ENCODE results near the gene BRD9. TPM values are rescaled to one million over a fixed set of nuclear protein-coding genes. Genes with fewer than 3 reads are reported as not detected.

BRD9 gene
- total and polyA plus RNA-seq, 2 donors (not counting 1 experiment from before 2014, with no cell fraction given) = 13.0 to 35.3 TPM

DNA sequence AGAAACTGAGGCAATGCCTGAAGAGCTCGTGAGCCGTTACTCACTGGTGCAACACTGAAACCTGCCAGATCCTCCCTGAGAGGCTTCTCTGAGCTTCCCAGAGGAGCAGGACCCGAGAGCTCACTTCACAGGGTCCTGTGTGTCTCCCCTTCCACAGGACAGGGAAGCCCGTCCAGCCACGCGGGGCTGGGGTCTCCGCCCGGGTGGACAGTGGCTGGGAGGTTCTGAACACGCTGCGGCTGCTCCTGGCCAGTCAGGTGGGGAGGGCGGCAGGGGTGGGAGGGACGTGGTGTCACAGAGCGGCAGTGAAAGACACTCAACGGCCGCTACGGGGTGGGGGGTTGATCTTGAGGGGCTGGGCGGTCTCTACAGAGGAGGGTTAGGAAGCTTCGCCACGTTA, 41.5 kb downstream of the BRD9 start:
- DNase-seq (ENCODE audit: low read depth in 2 of 2) = no peak
- Histone ChIP-seq H3K4me3 (replicated peaks in 1 of 4; ENCODE audit: control extremely low read depth in 1 of 4, insufficient read depth in 1 of 4, low read depth in 3 of 4, low read length in 4 of 4) (no peak overlapping the region), H3K27ac (ENCODE audit: insufficient read depth, low read length) (no peak overlapping the region), H4K20me1 (ENCODE audit: control insufficient read depth, extremely low read depth, insufficient read depth, low read length) (no peaks in the 10 kb centered on the region), H3K79me2 (ENCODE audit: control insufficient read depth, insufficient read depth, low read length) (no peaks in the 10 kb centered on the region), H3K36me3 (ENCODE audit: control insufficient read depth, insufficient read depth, low read length) (no peaks in the 10 kb centered on the region), H3K9ac (ENCODE audit: insufficient read depth, low read length) (no peak overlapping the region), H3K4me2 (ENCODE audit: extremely low read depth, insufficient read depth, low read length) (no peak overlapping the region), H3K4me1 (ENCODE audit: control insufficient read depth, extremely low read depth, insufficient read depth, low read length) (no peaks in the 10 kb centered on the region), H3K27me3 (ENCODE audit: control insufficient read depth, insufficient read depth, low read length) (no peaks in the 10 kb centered on the region), H2AFZ (ENCODE audit: low read length) (no peak overlapping the region), H3K9me3 (ENCODE audit: control insufficient read depth, insufficient read depth, low read depth, low read length) (no peaks in the 10 kb centered on the region)
- no peak for TF ChIP-seq CTCF (conservative IDR thresholded peaks at IDR 0.05 in 1 of 2, IDR thresholded peaks at IDR 0.05 in 1 of 2; ENCODE audit: low read depth in 1 of 2, low read length in 2 of 2)

DNA sequence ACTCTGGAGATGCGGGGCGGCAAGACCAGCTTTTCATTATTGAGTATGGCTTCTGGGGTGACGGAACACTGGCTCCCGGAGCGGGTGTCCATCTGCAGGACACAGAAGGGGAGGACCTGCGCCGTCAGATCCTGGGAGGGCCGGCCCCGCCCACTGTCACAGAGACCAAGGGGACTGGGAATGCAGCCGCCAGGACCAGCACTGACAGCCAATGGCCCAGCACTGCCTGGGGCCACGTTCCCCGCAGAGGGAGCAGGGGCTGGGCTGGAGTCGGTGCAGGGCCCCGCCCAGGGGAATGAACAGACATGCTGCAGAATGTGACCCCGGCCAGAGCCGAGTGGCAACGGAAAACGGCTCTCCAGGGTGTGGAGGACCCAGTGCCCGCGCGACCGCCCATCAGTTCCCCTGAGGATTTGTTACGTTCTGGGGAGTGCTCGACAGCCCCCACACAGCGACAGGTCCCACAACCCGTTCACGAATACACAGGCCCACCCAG, 42.0 kb downstream of the BRD9 start, which contains the start of gene ZDHHC11:
Gene ZDHHC11, minus strand, starts transcription at position 476 of the 496 bp plus-strand sequence. Its CDS starts 384 bp downstream, at position 92.
- TF ChIP-seq CTCF (conservative IDR thresholded peaks at IDR 0.05 in 1 of 2, IDR thresholded peaks at IDR 0.05 in 1 of 2; ENCODE audit: low read depth in 1 of 2, low read length in 2 of 2) (no peak), EZH2 (IDR thresholded peaks at IDR 0.05; ENCODE audit: low read length, missing control alignments) (no peak)
- H3K9ac ChIP-seq (ENCODE audit: insufficient read depth, low read length) = no peak within 1 kb of the TSS
- no peaks in the 10 kb centered on the region for H3K79me2 ChIP-seq (ENCODE audit: control insufficient read depth, insufficient read depth, low read length)
- no peak within 1 kb of the TSS for H3K27ac ChIP-seq (ENCODE audit: insufficient read depth, low read length)
- no peaks in the 10 kb centered on the region for H3K36me3 ChIP-seq (ENCODE audit: control insufficient read depth, insufficient read depth, low read length)
- no peak for DNase-seq (ENCODE audit: low read depth in 2 of 2)
- no peak within 1 kb of the TSS for H3K4me2 ChIP-seq (ENCODE audit: extremely low read depth, insufficient read depth, low read length)
- H3K9me3 ChIP-seq (ENCODE audit: control insufficient read depth, insufficient read depth, low read depth, low read length) = no peaks in the 10 kb centered on the region
- no peaks in the 10 kb centered on the region for H4K20me1 ChIP-seq (ENCODE audit: control insufficient read depth, extremely low read depth, insufficient read depth, low read length)
- no peak within 1 kb of the TSS for H2AFZ ChIP-seq (ENCODE audit: low read length)
- no peak within 1 kb of the TSS for H3K4me3 ChIP-seq (replicated peaks in 1 of 4; ENCODE audit: control extremely low read depth in 1 of 4, insufficient read depth in 1 of 4, low read depth in 3 of 4, low read length in 4 of 4)
- no peaks in the 10 kb centered on the region for H3K27me3 ChIP-seq (ENCODE audit: control insufficient read depth, insufficient read depth, low read length)
- H3K4me1 ChIP-seq (ENCODE audit: control insufficient read depth, extremely low read depth, insufficient read depth, low read length) = no peaks in the 10 kb centered on the region

DNA sequence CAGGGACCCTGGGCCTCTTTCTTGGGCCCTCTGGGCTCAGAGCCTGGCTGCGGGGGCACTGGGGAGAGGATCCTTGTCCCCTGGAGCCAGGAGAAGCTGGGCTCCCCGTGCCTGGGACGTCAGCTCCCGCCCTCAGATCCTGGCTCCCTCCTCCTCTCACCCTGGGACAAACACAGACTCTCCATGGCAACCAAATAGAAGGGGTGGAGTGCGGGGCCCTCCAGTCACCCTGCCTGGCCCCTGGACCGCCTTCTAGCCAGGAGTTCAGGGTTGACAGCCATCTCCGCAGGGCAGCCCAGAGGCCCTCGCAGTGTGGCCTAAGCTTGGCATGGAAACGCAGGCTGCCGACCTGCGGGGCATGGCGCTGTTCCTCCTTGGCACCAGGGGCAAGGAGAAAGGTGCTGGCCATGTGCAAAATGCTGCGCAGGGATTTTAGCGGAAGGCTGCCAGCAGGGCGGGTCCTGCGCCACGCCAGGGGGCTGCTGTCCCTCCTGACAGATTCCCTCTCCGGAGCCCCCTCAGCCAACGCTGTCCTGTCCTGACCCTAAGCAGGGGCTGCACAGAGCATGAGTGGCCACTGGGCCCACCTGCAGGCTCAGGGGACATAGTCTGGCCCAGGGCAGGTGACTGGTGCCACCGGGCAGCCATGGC, 42.8 kb downstream of the BRD9 start:
- no peaks in the 10 kb centered on the region for H3K9me3 ChIP-seq (ENCODE audit: control insufficient read depth, insufficient read depth, low read depth, low read length)
- no peaks in the 10 kb centered on the region for H3K4me1 ChIP-seq (ENCODE audit: control insufficient read depth, extremely low read depth, insufficient read depth, low read length)
- H4K20me1 ChIP-seq (ENCODE audit: control insufficient read depth, extremely low read depth, insufficient read depth, low read length) = no peaks in the 10 kb centered on the region
- no peak overlapping the region for H3K9ac ChIP-seq (ENCODE audit: insufficient read depth, low read length)
- H3K36me3 ChIP-seq (ENCODE audit: control insufficient read depth, insufficient read depth, low read length) = no peaks in the 10 kb centered on the region
- H3K79me2 ChIP-seq (ENCODE audit: control insufficient read depth, insufficient read depth, low read length) = no peaks in the 10 kb centered on the region
- no peak overlapping the region for H3K4me3 ChIP-seq (replicated peaks in 1 of 4; ENCODE audit: control extremely low read depth in 1 of 4, insufficient read depth in 1 of 4, low read depth in 3 of 4, low read length in 4 of 4)
- no peak overlapping the region for H3K27ac ChIP-seq (ENCODE audit: insufficient read depth, low read length)
- no peaks in the 10 kb centered on the region for H3K27me3 ChIP-seq (ENCODE audit: control insufficient read depth, insufficient read depth, low read length)
- H2AFZ ChIP-seq (ENCODE audit: low read length) = no peak overlapping the region
- TF ChIP-seq EZH2 (IDR thresholded peaks at IDR 0.05; ENCODE audit: low read length, missing control alignments) = no peak
- TF ChIP-seq CTCF (conservative IDR thresholded peaks at IDR 0.05 in 1 of 2, IDR thresholded peaks at IDR 0.05 in 1 of 2; ENCODE audit: low read depth in 1 of 2, low read length in 2 of 2) = no peak
- no peak for DNase-seq (ENCODE audit: low read depth in 2 of 2)
- H3K4me2 ChIP-seq (ENCODE audit: extremely low read depth, insufficient read depth, low read length) = no peak overlapping the region

All from fibroblast of lung (primary cell).